Liver (tissue), 9 donors: ENCODE data around the gene SETD1A. TPM values are rescaled to one million over a fixed set of nuclear protein-coding genes. Genes with fewer than 3 reads are reported as not detected.

ENCODE experiments used
- DNase-seq: peaks from one replicate; pipeline ENCODE4 v3.0.0-alpha.2; 2017; ENCODE audit warnings: low spot score
- H3K27ac ChIP-seq, 2 donors: one replicate each; pipeline ENCODE4 v1.7.0; 2013; ENCODE audit warnings: inconsistent platforms in 2 of 2, low read length in 2 of 2, control low read depth in 1 of 2, low read depth in 1 of 2, mild to moderate bottlenecking in 1 of 2
- H3K27me3 ChIP-seq, 4 donors: one replicate each; pipeline versions ENCODE4 v1.6.1 to v1.7.0; 2013; ENCODE audit warnings: low read length in 3 of 4, inconsistent platforms in 1 of 4, mild to moderate bottlenecking in 1 of 4, moderate library complexity in 1 of 4; ENCODE audit not compliant: control insufficient read depth in 4 of 4, insufficient read depth in 4 of 4
- H3K36me3 ChIP-seq, 4 donors: one replicate each; pipeline versions ENCODE4 v1.6.1 to v1.7.0; 2013; ENCODE audit warnings: low read length in 3 of 4, mild to moderate bottlenecking in 3 of 4, low read depth in 1 of 4, moderate library complexity in 1 of 4; ENCODE audit not compliant: control insufficient read depth in 4 of 4, insufficient read depth in 3 of 4
- H3K4me1 ChIP-seq, 4 donors: one replicate each; pipeline versions ENCODE4 v1.6.1 to v1.7.0; 2013; ENCODE audit warnings: low read length in 3 of 4, mild to moderate bottlenecking in 3 of 4, moderate library complexity in 1 of 4; ENCODE audit not compliant: control insufficient read depth in 4 of 4, insufficient read depth in 4 of 4
- H3K4me3 ChIP-seq, 3 donors: one replicate each; pipeline versions ENCODE4 v1.6.1 to v1.7.0; 2013; ENCODE audit warnings: low read length in 3 of 3, control low read depth in 1 of 3, low read depth in 1 of 3, mild to moderate bottlenecking in 1 of 3
- H3K9ac ChIP-seq, 2 donors: one replicate each; pipeline ENCODE4 v1.7.0; 2013; ENCODE audit warnings: low read length in 2 of 2, mild to moderate bottlenecking in 2 of 2, moderate library complexity in 2 of 2, control low read depth in 1 of 2, low read depth in 1 of 2
- H3K9me3 ChIP-seq, 4 donors: one replicate each; pipeline versions ENCODE4 v1.6.1 to v1.7.0; 2013; ENCODE audit warnings: low read length in 3 of 4; ENCODE audit not compliant: control insufficient read depth in 4 of 4
- CTCF ChIP-seq: fragments of 150-350 bp; IDR thresholded peaks from 2 replicates; pipeline ENCODE4 v1.5.1; 2017; ENCODE audit warnings: improper control_type of control experiment, low read depth, low read length; ENCODE audit not compliant: missing input control
- EGR1 ChIP-seq, 2 donors: IDR thresholded peaks; 2 replicates each; pipeline ENCODE4 v1.6.1; 2016 to 2018; ENCODE audit warnings: antibody characterized with exemption in 2 of 2, low read depth in 2 of 2
- FOXA1 ChIP-seq: IDR thresholded peaks from 2 replicates; pipeline ENCODE4 v1.6.1; 2016; ENCODE audit warnings: antibody characterized with exemption
- FOXA2 ChIP-seq: IDR thresholded peaks from 2 replicates; pipeline ENCODE4 v1.6.1; 2016; ENCODE audit warnings: antibody characterized with exemption
- HNF4A ChIP-seq, 2 donors: conservative IDR thresholded peaks; 2 replicates each; pipeline ENCODE4 v1.6.1; 2016; ENCODE audit warnings: antibody characterized with exemption in 2 of 2, mild to moderate bottlenecking in 2 of 2
- JUND ChIP-seq, 2 donors: IDR thresholded peaks; 2 replicates each; pipeline ENCODE4 v1.6.1; 2016; ENCODE audit warnings: antibody characterized with exemption in 2 of 2
- MAX ChIP-seq: IDR thresholded peaks from 2 replicates; pipeline ENCODE4 v1.6.1; 2016; ENCODE audit warnings: antibody characterized with exemption
- NR2F2 ChIP-seq: IDR thresholded peaks from 2 replicates; pipeline ENCODE4 v1.6.1; 2016; ENCODE audit warnings: antibody characterized with exemption
- RAD21 ChIP-seq, 2 donors: IDR thresholded peaks; 2 replicates each; pipeline ENCODE4 v1.6.1; 2016; ENCODE audit warnings: antibody characterized with exemption in 2 of 2, mild to moderate bottlenecking in 2 of 2
- REST ChIP-seq: IDR thresholded peaks from 2 replicates; pipeline ENCODE4 v1.6.1; 2016; ENCODE audit warnings: antibody characterized with exemption, mild to moderate bottlenecking
- YY1 ChIP-seq: IDR thresholded peaks from 2 replicates; pipeline ENCODE4 v1.6.1; 2016; ENCODE audit warnings: antibody characterized with exemption, mild to moderate bottlenecking
- ZBTB33 ChIP-seq: IDR thresholded peaks from 2 replicates; pipeline ENCODE4 v1.6.1; 2016; ENCODE audit warnings: antibody characterized with exemption
- WGBS: extraction: QIAGEN DNeasy Blood & Tissue Kit; methylation state at CpG from one replicate; pipeline ENCODE4 v1.1.7; 2013; 5-methylcytosine and 5-hydroxymethylcytosine counted together
- polyA plus RNA-seq, 2 donors: library from polyadenylated mRNA; stranded (reverse) in 1 of 2; unstranded in 1 of 2; fragments of 200-250 nt in 1 of 2; fragments of >200 nt in 1 of 2; fragmentation: Nextera tagmentation in 1 of 2; extraction: Ambion mirVana in 1 of 2; gene quantifications; one replicate each; pipeline versions ENCODE4 v1.2.1 to v1.2.3, GENCODE V29; 2013 to 2015
- total RNA-seq, 2 donors: library from RNA; depleted of rRNA; stranded (reverse); fragments of >200 nt; gene quantifications; one replicate each; pipeline ENCODE4 v1.2.3, GENCODE V29; 2014
- TF ChIP-seq, protein P1 (sequence below): IDR thresholded peaks from 2 replicates; pipeline ENCODE4 v1.6.1; 2016; ENCODE audit warnings: antibody characterized with exemption
- donor health status: healthy.
- donor health status: healthy.
- donor health status: healthy.
- donor health status: healthy.
- donor health status: healthy.

The SETD1A gene
- total and polyA plus RNA-seq, 4 donors = 2.7 to 4.9 (median 3.7) TPM

- 80% methylated on average over 18 of the region's 18 CpGs for WGBS
- Histone ChIP-seq H3K36me3 (no peaks in the 10 kb centered on the region), H3K9ac (no peak overlapping the region), H3K4me1 (no peaks in the 10 kb centered on the region), H3K4me3 (no peak overlapping the region), H3K9me3 (no peaks in the 10 kb centered on the region), H3K27me3 (no peaks in the 10 kb centered on the region), H3K27ac (no peak overlapping the region)
- TF ChIP-seq RAD21 (IDR thresholded peaks at IDR 0.05) (no peak), NR2F2 (no peak), EGR1 (IDR thresholded peaks at IDR 0.05; ENCODE audit: low read depth in 2 of 2) (no peak), JUND (IDR thresholded peaks at IDR 0.05) (no peak), FOXA2 (no peak), REST (no peak)
- TF ChIP-seq, protein P1, sequence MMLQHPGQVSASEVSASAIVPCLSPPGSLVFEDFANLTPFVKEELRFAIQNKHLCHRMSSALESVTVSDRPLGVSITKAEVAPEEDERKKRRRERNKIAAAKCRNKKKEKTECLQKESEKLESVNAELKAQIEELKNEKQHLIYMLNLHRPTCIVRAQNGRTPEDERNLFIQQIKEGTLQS = no peak
- no peak for DNase-seq
Measured at GRCh38 chr16:30910427-30911029, 47.0 kb upstream of the SETD1A start.

DNA sequence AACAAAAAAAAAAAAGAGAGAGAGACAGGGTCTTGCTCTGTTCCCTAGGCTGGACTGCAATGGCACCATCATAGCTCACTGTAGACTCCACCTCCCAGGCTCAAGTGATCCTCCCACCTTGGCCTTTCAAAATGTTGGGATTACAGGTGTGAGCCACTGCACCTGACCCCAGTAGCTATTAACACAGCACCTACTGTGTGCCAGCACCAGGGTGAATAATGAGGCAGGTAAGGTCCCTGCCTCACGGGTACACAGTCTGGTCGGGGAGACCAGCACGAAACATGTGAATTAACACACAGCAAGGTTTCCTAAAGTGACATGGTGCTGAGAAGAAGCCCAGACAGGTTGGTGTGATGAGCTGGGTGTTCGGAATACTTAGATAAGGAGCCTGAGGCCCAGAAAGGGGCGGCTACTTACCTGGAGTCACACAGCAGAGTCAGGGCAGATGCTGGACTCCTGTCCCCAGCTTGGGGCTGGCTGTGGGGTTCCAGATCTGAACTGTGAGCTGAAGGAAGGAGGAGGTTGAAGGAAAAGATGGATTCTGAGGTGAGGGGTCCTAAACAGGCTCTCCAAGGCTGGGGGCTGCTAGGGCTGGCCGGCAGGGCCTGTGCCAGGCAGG is 44.7 kb upstream of the SETD1A start:
- H3K27ac ChIP-seq = no peak overlapping the region
- 93% methylated on average over 6 of the region's 6 CpGs for WGBS
- TF ChIP-seq JUND (IDR thresholded peaks at IDR 0.05) = no peak
- no peak for TF ChIP-seq REST
- TF ChIP-seq HNF4A (conservative IDR thresholded peaks at IDR 0.05) = no peak
- no peak for TF ChIP-seq CTCF
- no peak for TF ChIP-seq FOXA1
- TF ChIP-seq ZBTB33 = no peak
- no peak for TF ChIP-seq MAX
- no peak for TF ChIP-seq YY1
- TF ChIP-seq, protein P1 = no peak

More for the DNA sequence above, 44.7 kb upstream of the SETD1A start:
- no peak for DNase-seq
- H3K27me3 ChIP-seq = no peaks in the 10 kb centered on the region
- no peak overlapping the region for H3K9ac ChIP-seq
- no peaks in the 10 kb centered on the region for H3K4me1 ChIP-seq
- no peak overlapping the region for H3K4me3 ChIP-seq
- no peaks in the 10 kb centered on the region for H3K36me3 ChIP-seq
- H3K9me3 ChIP-seq = no peaks in the 10 kb centered on the region
